ENCODE measurements around the gene PPP1R13L. TPM values are rescaled to one million over a fixed set of nuclear protein-coding genes. Genes with fewer than 3 reads are reported as not detected.

The PPP1R13L gene
- total and polyA plus RNA-seq, 12 donors: 1.7 to 95.2 (median 35.2) TPM

- DNase-seq: no peak
- Histone ChIP-seq H3K27me3 (no peaks in the 10 kb centered on the region), H3K4me1 (replicated peaks in 1 of 2) (no peaks in the 10 kb centered on the region), H3K27ac (no peak overlapping the region), H3K9me3 (replicated peaks in 1 of 3) (no peaks in the 10 kb centered on the region), H3K36me3 (replicated peaks in 1 of 2) (peaks cover 0 to 31% of the 10 kb centered on the region in 2 donors), H3K4me3 (no peak overlapping the region)
- intact Hi-C loops (cut with DNase I): loop anchor here in 1 of 2 donors (10.0 kb wide), 1 partner anchor 341 kb away; no protein-coding TSS in a partner anchor
- 80 to 98% (median 98%) methylated on average over 1 to 9 of the region's 9 CpGs for WGBS, 4 donors
- TF ChIP-seq POLR2A (IDR thresholded peaks at IDR 0.05) (no peak), CTCF (IDR thresholded peaks at IDR 0.05) (no peak)
These were observed 49.0 kb downstream of the PPP1R13L start for GRCh38 chr19:45355910-45356309.

GRCh38 chr19:45355402-45355801 is 49.5 kb downstream of the PPP1R13L start:
- intact Hi-C loops (cut with DNase I): loop anchor here in 1 of 2 donors (10.0 kb wide), 1 partner anchor 341 kb away; no protein-coding TSS in a partner anchor
- Histone ChIP-seq H3K4me3 (no peak overlapping the region), H3K27me3 (no peaks in the 10 kb centered on the region), H3K36me3 (replicated peaks in 1 of 2) (peaks cover 0 to 31% of the 10 kb centered on the region in 2 donors), H3K4me1 (replicated peaks in 1 of 2) (no peaks in the 10 kb centered on the region), H3K9me3 (replicated peaks in 1 of 3) (no peaks in the 10 kb centered on the region), H3K27ac (no peak overlapping the region)
- DNase-seq: no peak
- no peak for TF ChIP-seq POLR2A (IDR thresholded peaks at IDR 0.05)
- TF ChIP-seq CTCF (IDR thresholded peaks at IDR 0.05): no peak
- 92 to 100% (median 98%) methylated on average over 8 to 9 of the region's 9 CpGs for WGBS, 4 donors

- intact Hi-C loops (cut with DNase I): loop anchor here in 1 of 2 donors (10.0 kb wide), 1 partner anchor 340 kb away; no protein-coding TSS in a partner anchor
- Histone ChIP-seq H3K4me1 (replicated peaks in 1 of 2) (no peaks in the 10 kb centered on the region), H3K9me3 (replicated peaks in 1 of 3) (no peaks in the 10 kb centered on the region), H3K27ac (no peak overlapping the region), H3K36me3 (replicated peaks in 1 of 2) (peaks cover 0 to 30% of the 10 kb centered on the region in 2 donors), H3K27me3 (no peaks in the 10 kb centered on the region), H3K4me3 (no peak overlapping the region)
- no peak for DNase-seq
- 94 to 97% (median 96%) methylated on average over 11 of the region's 11 CpGs for WGBS, 4 donors
- TF ChIP-seq POLR2A (IDR thresholded peaks at IDR 0.05) (no peak), CTCF (IDR thresholded peaks at IDR 0.05) (no peak)
These were observed 50.5 kb downstream of the PPP1R13L start for GRCh38 chr19:45354241-45354842.

- Histone ChIP-seq H3K9me3 (replicated peaks in 1 of 3) (no peaks in the 10 kb centered on the region), H3K36me3 (replicated peaks in 1 of 2) (peaks cover 0 to 28% of the 10 kb centered on the region in 2 donors), H3K27ac (no peak overlapping the region), H3K4me1 (replicated peaks in 1 of 2) (no peaks in the 10 kb centered on the region), H3K4me3 (no peak overlapping the region), H3K27me3 (no peaks in the 10 kb centered on the region)
- no peak for DNase-seq
- 89 to 97% (median 93%) methylated on average over 13 to 20 of the region's 20 CpGs for WGBS, 4 donors
- intact Hi-C loops (cut with DNase I): loop anchor here in 1 of 2 donors (10.0 kb wide), 1 partner anchor 338 kb away; no protein-coding TSS in a partner anchor
- TF ChIP-seq POLR2A (IDR thresholded peaks at IDR 0.05): no peak
- TF ChIP-seq CTCF (IDR thresholded peaks at IDR 0.05): no peak
These were observed 51.7 kb downstream of the PPP1R13L start for GRCh38 chr19:45352914-45353796.
